A673 (cell line): ENCODE results near the gene TMEM72.

Source experiments
- EZH2 ChIP-seq: fragments of 200-600 bp; sonication (generic); IDR thresholded peaks from 2 replicates; pipeline ENCODE4 v1.6.1; 2017; ENCODE audit warnings: borderline replicate concordance, low read depth, mild to moderate bottlenecking, mixed read lengths, antibody characterized with exemption, low read length; ENCODE audit not compliant: poor library complexity, severe bottlenecking
- TF ChIP-seq, protein P1 (sequence below): fragments of 300-800, 200-600 bp; sonication (generic); conservative IDR thresholded peaks from 2 replicates; pipeline ENCODE4 v1.5.1; 2017; ENCODE audit warnings: low read depth, mild to moderate bottlenecking, antibody characterized with exemption, low read length, moderate library complexity, mixed read lengths

GRCh38 chr10:44966129-44966815 lies 55.1 kb downstream of the TMEM72 start:
- TF ChIP-seq, protein P1, sequence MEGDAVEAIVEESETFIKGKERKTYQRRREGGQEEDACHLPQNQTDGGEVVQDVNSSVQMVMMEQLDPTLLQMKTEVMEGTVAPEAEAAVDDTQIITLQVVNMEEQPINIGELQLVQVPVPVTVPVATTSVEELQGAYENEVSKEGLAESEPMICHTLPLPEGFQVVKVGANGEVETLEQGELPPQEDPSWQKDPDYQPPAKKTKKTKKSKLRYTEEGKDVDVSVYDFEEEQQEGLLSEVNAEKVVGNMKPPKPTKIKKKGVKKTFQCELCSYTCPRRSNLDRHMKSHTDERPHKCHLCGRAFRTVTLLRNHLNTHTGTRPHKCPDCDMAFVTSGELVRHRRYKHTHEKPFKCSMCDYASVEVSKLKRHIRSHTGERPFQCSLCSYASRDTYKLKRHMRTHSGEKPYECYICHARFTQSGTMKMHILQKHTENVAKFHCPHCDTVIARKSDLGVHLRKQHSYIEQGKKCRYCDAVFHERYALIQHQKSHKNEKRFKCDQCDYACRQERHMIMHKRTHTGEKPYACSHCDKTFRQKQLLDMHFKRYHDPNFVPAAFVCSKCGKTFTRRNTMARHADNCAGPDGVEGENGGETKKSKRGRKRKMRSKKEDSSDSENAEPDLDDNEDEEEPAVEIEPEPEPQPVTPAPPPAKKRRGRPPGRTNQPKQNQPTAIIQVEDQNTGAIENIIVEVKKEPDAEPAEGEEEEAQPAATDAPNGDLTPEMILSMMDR: no peak
- TF ChIP-seq EZH2: no peak
